ENCODE measurements around the gene RIMBP2. TPM values are rescaled to one million over a fixed set of nuclear protein-coding genes. Genes with fewer than 3 reads are reported as not detected.

The RIMBP2 gene
- total and polyA plus RNA-seq, 9 of the 15 experiments (the other 6 are each of a cell fraction or from before 2014, with no cell fraction given), result not detected

- no peak overlapping the region for H2AFZ ChIP-seq (ENCODE audit: low read depth, low read length)
- H3K4me2 ChIP-seq (ENCODE audit: insufficient read depth, low read length), result no peak overlapping the region
- no peaks in the 10 kb centered on the region for H3K4me1 ChIP-seq (replicated peaks in 1 of 2; ENCODE audit: control insufficient read depth in 2 of 2, insufficient read depth in 2 of 2, low read length in 2 of 2)
- DNase-seq (ENCODE audit: extremely low read depth in 1 of 4, low spot score in 3 of 4) (no peak), ATAC-seq (no peak), FAIRE-seq (no peak)
- no TSS peak for BruUV-seq (replicated peaks)
- H3K27ac ChIP-seq (ENCODE audit: extremely low read depth, low read depth, low read length), result no peak overlapping the region
- H3K36me3 ChIP-seq (ENCODE audit: control insufficient read depth, insufficient read depth, low read length), result no peaks in the 10 kb centered on the region
- peaks cover 43 to 81% of the 10 kb centered on the region in 2 experiments for H3K27me3 ChIP-seq (ENCODE audit: control insufficient read depth in 2 of 2, insufficient read depth in 2 of 2, low read length in 2 of 2)
- no peaks in the 10 kb centered on the region for H3K9me3 ChIP-seq (replicated peaks; ENCODE audit: control insufficient read depth, insufficient read depth, low read depth, low read length)
- no peak overlapping the region for H3K9ac ChIP-seq (ENCODE audit: insufficient read depth in 1 of 2, low read depth in 2 of 2, low read length in 2 of 2)
- intact Hi-C loops (cut with micrococcal nuclease), result no loop called here
- no peaks in the 10 kb centered on the region for H3K9me1 ChIP-seq (ENCODE audit: control insufficient read depth, insufficient read depth, low read length)
- ChIA-PET POLR2A (no interaction called here), CTCF (ENCODE audit: low intra/inter-chr PET ratio) (no interaction called here)
- no peak for TF ChIP-seq BCLAF1 (IDR thresholded peaks at IDR 0.05; ENCODE audit: borderline replicate concordance in 1 of 2, control insufficient read depth in 1 of 2, low read depth in 2 of 2, low read length in 1 of 2)
- TF ChIP-seq RBM25 (IDR thresholded peaks at IDR 0.05; ENCODE audit: low read depth, low read length, severe bottlenecking), result peak; percentile 76
- peak; percentile 92 for TF ChIP-seq ESRRA (IDR thresholded peaks at IDR 0.05; ENCODE audit: borderline replicate concordance, low read depth)
- WGBS (ENCODE audit: insufficient coverage, low coverage, missing lambda C conversion rate), result 2% methylated on average over 14 of the region's 14 CpGs
- H3K79me2 ChIP-seq (ENCODE audit: control insufficient read depth, insufficient read depth, low read length), result no peaks in the 10 kb centered on the region
- H4K20me1 ChIP-seq (replicated peaks; ENCODE audit: control insufficient read depth, insufficient read depth, low read length), result peaks cover 6% of the 10 kb centered on the region; the same call in 1 of the 2 replicates
- in situ Hi-C loops (cut with MboI), result no loop called here
- no peak overlapping the region for H3K4me3 ChIP-seq
Observed at GRCh38 chr12:130641533-130642184, 74.4 kb downstream of the RIMBP2 start.

Data from K562 (cell line).